H1 (cell line): ENCODE data around the gene SPR. TPM values are rescaled to one million over a fixed set of nuclear protein-coding genes. Genes with fewer than 3 reads are reported as not detected.

Experiments
- CTCF ChIA-PET: fragments of 300-600 bp; sonication (Branson Sonifier 250); formaldehyde crosslinking; loops from one replicate; lab custom pipeline; 2021; ENCODE audit not compliant: partially characterized antibody; lab: Charles Lee
- POLR2A ChIA-PET: fragments of 300-600 bp; sonication (Branson Sonifier 250); formaldehyde crosslinking; loops from one replicate; lab custom pipeline; 2021; ENCODE audit warnings: inconsistent platforms; ENCODE audit not compliant: partially characterized antibody; lab: Charles Lee
- DNase-seq, 2 experiments: peaks; one replicate each; pipeline versions ENCODE4 v3.0.0 to v3.0.0-alpha.2; 2010 to 2022; ENCODE audit warnings: low spot score in 2 of 2, low read depth in 1 of 2, mixed read lengths in 1 of 2
- FAIRE-seq: peaks from 2 replicates; lab custom pipeline; 2011; peaks lifted over from hg19 to GRCh38; lab: Jason Lieb, UNC
- H2AFZ ChIP-seq: 2 replicates; pipeline ENCODE4 v1.8.1; 2012; ENCODE audit warnings: low read length, inconsistent platforms
- H2AK5ac ChIP-seq: 2 replicates; pipeline ENCODE4 v1.6.1; 2013; ENCODE audit warnings: low read depth, low read length
- H2BK120ac ChIP-seq: replicated peaks from 2 replicates; pipeline ENCODE3; 2013; ENCODE audit warnings: low read depth, low read length, inconsistent platforms
- H2BK12ac ChIP-seq: 2 replicates; pipeline ENCODE4 v1.6.1; 2013; ENCODE audit warnings: low read depth, low read length
- H2BK15ac ChIP-seq: 2 replicates; pipeline ENCODE4 v1.6.1; 2013; ENCODE audit warnings: low read length
- H2BK20ac ChIP-seq: 2 replicates; pipeline ENCODE4 v1.6.1; 2013; ENCODE audit warnings: low read length
- H2BK5ac ChIP-seq: 2 replicates; pipeline ENCODE4 v1.6.1; 2013; ENCODE audit warnings: low read depth, low read length
- H3K14ac ChIP-seq: 2 replicates; pipeline ENCODE4 v1.6.1; 2013; ENCODE audit warnings: inconsistent platforms; ENCODE audit not compliant: insufficient read length
- H3K18ac ChIP-seq: 2 replicates; pipeline ENCODE4 v1.6.1; 2013; ENCODE audit warnings: low read length; ENCODE audit errors: extremely low read depth
- H3K23ac ChIP-seq: 2 replicates; pipeline ENCODE4 v1.6.1; 2013; ENCODE audit warnings: inconsistent platforms; ENCODE audit not compliant: insufficient read length
- H3K23me2 ChIP-seq: 2 replicates; pipeline ENCODE4 v1.6.1; 2013; ENCODE audit warnings: low read depth, low read length
- H3K27ac ChIP-seq: 2 replicates; pipeline ENCODE4 v1.6.1; 2011; ENCODE audit warnings: low read depth, low read length, inconsistent platforms
- H3K27me3 ChIP-seq, 4 experiments: replicated peaks in 1 of 4; 1 replicate in 1 of 4; 2 replicates in 3 of 4; pipeline versions ENCODE4 v1.6.1 to v1.8.1; 2011 to 2013; ENCODE audit warnings: low read length in 3 of 4, mild to moderate bottlenecking in 3 of 4, inconsistent platforms in 2 of 4, mixed read lengths in 2 of 4, moderate library complexity in 1 of 4; ENCODE audit not compliant: control insufficient read depth in 3 of 4, insufficient read depth in 3 of 4; ENCODE audit errors: extremely low read depth in 1 of 4
- H3K36me3 ChIP-seq, 4 experiments: 2 replicates each; pipeline versions ENCODE4 v1.6.1 to v1.8.1; 2011 to 2013; ENCODE audit warnings: mild to moderate bottlenecking in 4 of 4, low read length in 3 of 4, moderate library complexity in 2 of 4, control low read depth in 1 of 4, inconsistent platforms in 1 of 4; ENCODE audit not compliant: insufficient read depth in 4 of 4, control insufficient read depth in 2 of 4
- H3K4ac ChIP-seq: replicated peaks from 2 replicates; pipeline ENCODE3; 2013; ENCODE audit warnings: low read length, low read depth, mixed read lengths, inconsistent platforms; ENCODE audit not compliant: insufficient read length
- H3K4me1 ChIP-seq, 4 experiments: replicated peaks in 1 of 4; 1 replicate in 1 of 4; 2 replicates in 3 of 4; pipeline versions ENCODE4 v1.6.1 to v1.8.1; 2011 to 2013; ENCODE audit warnings: low read length in 3 of 4, inconsistent platforms in 2 of 4, mixed read lengths in 1 of 4; ENCODE audit not compliant: insufficient read depth in 4 of 4, control insufficient read depth in 3 of 4
- H3K4me2 ChIP-seq, 2 experiments: 2 replicates each; pipeline versions ENCODE4 v1.6.1 to v1.8.1; 2011 to 2013; ENCODE audit warnings: low read depth in 2 of 2, low read length in 2 of 2, control low read depth in 1 of 2, inconsistent platforms in 1 of 2, mild to moderate bottlenecking in 1 of 2; ENCODE audit not compliant: insufficient read depth in 1 of 2
- H3K4me3 ChIP-seq, 4 experiments: fragments of 200-600, 300-600 bp in 1 of 4; sonication (generic), shearing (Covaris generic), sonication (Bioruptor Twin) in 1 of 4; 2 replicates each; pipeline versions ENCODE4 v1.5.1 to v1.8.1; 2011 to 2016; ENCODE audit warnings: low read length in 4 of 4, low read depth in 3 of 4, control low read depth in 2 of 4, inconsistent platforms in 2 of 4, mild to moderate bottlenecking in 2 of 4, mixed read lengths in 1 of 4, moderate library complexity in 1 of 4; ENCODE audit not compliant: insufficient read depth in 2 of 4; ENCODE audit errors: extremely low read depth in 1 of 4
- H3K56ac ChIP-seq: replicated peaks from 2 replicates; pipeline ENCODE3; 2013; ENCODE audit warnings: low read depth, mild to moderate bottlenecking, mixed read lengths, low read length, inconsistent platforms; ENCODE audit not compliant: insufficient read length
- H3K79me1 ChIP-seq: 2 replicates; pipeline ENCODE4 v1.6.1; 2013; ENCODE audit warnings: low read depth, low read length, control low read depth
- H3K79me2 ChIP-seq, 2 experiments: 2 replicates each; pipeline versions ENCODE4 v1.6.1 to v1.8.1; 2012 to 2013; ENCODE audit warnings: low read length in 2 of 2, mild to moderate bottlenecking in 2 of 2, inconsistent platforms in 1 of 2; ENCODE audit not compliant: insufficient read depth in 2 of 2, control insufficient read depth in 1 of 2
- H3K9ac ChIP-seq, 4 experiments: replicated peaks in 1 of 4; 1 replicate in 1 of 4; 2 replicates in 3 of 4; pipeline versions ENCODE4 v1.6.1 to v1.8.1; 2011 to 2013; ENCODE audit warnings: low read depth in 3 of 4, low read length in 3 of 4, control low read depth in 2 of 4, mild to moderate bottlenecking in 2 of 4, moderate library complexity in 2 of 4, inconsistent platforms in 1 of 4; ENCODE audit errors: extremely low read depth in 1 of 4
- H3K9me3 ChIP-seq, 2 experiments: 2 replicates each; pipeline versions ENCODE4 v1.6.1 to v1.8.1; 2012 to 2013; ENCODE audit warnings: mild to moderate bottlenecking in 2 of 2, moderate library complexity in 2 of 2, control low read depth in 1 of 2, inconsistent platforms in 1 of 2, low read depth in 1 of 2, low read length in 1 of 2, mixed read lengths in 1 of 2; ENCODE audit not compliant: insufficient read depth in 2 of 2
- H4K20me1 ChIP-seq, 2 experiments: replicated peaks in 1 of 2; 2 replicates each; pipeline versions ENCODE3 to v1.8.1; 2011 to 2013; ENCODE audit warnings: inconsistent platforms in 2 of 2, low read length in 2 of 2, mild to moderate bottlenecking in 1 of 2; ENCODE audit not compliant: insufficient read depth in 2 of 2, control insufficient read depth in 1 of 2
- H4K5ac ChIP-seq: 2 replicates; pipeline ENCODE4 v1.6.1; 2013; ENCODE audit warnings: low read length, low read depth, mixed read lengths, inconsistent platforms; ENCODE audit not compliant: insufficient read length
- H4K8ac ChIP-seq: 2 replicates; pipeline ENCODE4 v1.8.0; 2013; ENCODE audit warnings: mild to moderate bottlenecking, moderate library complexity, low read length, inconsistent platforms; ENCODE audit not compliant: insufficient read depth; ENCODE audit errors: extremely low read depth
- H4K91ac ChIP-seq: replicated peaks from 2 replicates; pipeline ENCODE3; 2013; ENCODE audit warnings: low read length, mixed read lengths, inconsistent platforms; ENCODE audit not compliant: insufficient read length
- BRCA1 ChIP-seq: IDR thresholded peaks from 2 replicates; pipeline ENCODE4 v1.6.1; 2012; ENCODE audit warnings: low read depth, low read length, improper control_type of control experiment
- CTBP2 ChIP-seq: IDR thresholded peaks from 2 replicates; pipeline ENCODE4 v1.7.0; 2011; ENCODE audit warnings: borderline replicate concordance, mild to moderate bottlenecking, moderate library complexity, mixed read lengths, low read length; ENCODE audit not compliant: insufficient read depth, insufficient read length
- RXRA ChIP-seq: IDR thresholded peaks from 2 replicates; pipeline ENCODE4 v1.6.1; 2011; ENCODE audit warnings: low read depth, mild to moderate bottlenecking, low read length, moderate library complexity; ENCODE audit not compliant: insufficient read depth
- SAP30 ChIP-seq: fragments of 300-600 bp; sonication (generic); IDR thresholded peaks from 2 replicates; pipeline ENCODE4 v1.7.1; 2012; ENCODE audit warnings: low read length, moderate library complexity, mild to moderate bottlenecking, inconsistent platforms; ENCODE audit not compliant: insufficient read depth, insufficient replicate concordance
- SIN3A ChIP-seq, 2 experiments: IDR thresholded peaks in 1 of 2; conservative IDR thresholded peaks in 1 of 2; 2 replicates each; pipeline ENCODE4 v1.6.1; 2011 to 2012; ENCODE audit warnings: low read length in 2 of 2, improper control_type of control experiment in 1 of 2, low read depth in 1 of 2, mild to moderate bottlenecking in 1 of 2
- SIRT6 ChIP-seq: IDR thresholded peaks from one replicate; pipeline ENCODE4 v1.7.1; 2012; ENCODE audit warnings: low read length, inconsistent platforms
- WGBS, 2 experiments: shearing (Covaris generic) in 1 of 2; methylation state at CpG; one replicate each; pipeline versions ENCODE4 v1.1.6 to v1.1.7; 2013 to 2015; ENCODE audit warnings: low lambda C conversion rate in 2 of 2, mixed read lengths in 2 of 2, inconsistent platforms in 1 of 2, low coverage in 1 of 2, missing lambda C conversion rate in 1 of 2; ENCODE audit not compliant: insufficient replicate concordance in 2 of 2, insufficient coverage in 1 of 2, insufficient read length in 1 of 2; ENCODE audit errors: extremely low coverage in 1 of 2, missing lambda C conversion rate in 1 of 2; 5-methylcytosine and 5-hydroxymethylcytosine counted together
- polyA plus RNA-seq, 7 experiments: library from polyadenylated mRNA; depleted of rRNA in 3 of 7; stranded (reverse) in 5 of 7; unstranded in 2 of 7; fragments of >200 nt in 5 of 7; fragments of 200-250 nt in 2 of 7; gene quantifications; 1 replicate in 5 of 7; 2 replicates in 1 of 7; 4 replicates in 1 of 7; pipeline versions ENCODE4 v1.2.1 to v1.2.3, GENCODE V29; 2011 to 2013; ENCODE audit warnings: missing spikeins in 2 of 7, mixed read lengths in 2 of 7
- total RNA-seq: library from RNA; stranded (reverse); fragmentation: NEBNext Ultra II Directional; extraction: Animal tissue kit (Norgen Biotek cat#: 25700); gene quantifications from 2 replicates; pipeline ENCODE4 v1.2.1, GENCODE V29; 2021
- TF ChIP-seq, protein P1 (sequence below): IDR thresholded peaks from 2 replicates; pipeline ENCODE4 v1.6.1; 2011; ENCODE audit warnings: low read length, improper control_type of control experiment
- TF ChIP-seq, protein P2 (sequence below): IDR thresholded peaks from 2 replicates; pipeline ENCODE4 v1.6.1; 2012; ENCODE audit warnings: low read length, inconsistent platforms

Gene SPR
- total and polyA plus RNA-seq, 2 of the 8 experiments (the other 6 are each of a cell fraction or from before 2014, with no cell fraction given) = 4.5 to 11.5 TPM

DNA sequence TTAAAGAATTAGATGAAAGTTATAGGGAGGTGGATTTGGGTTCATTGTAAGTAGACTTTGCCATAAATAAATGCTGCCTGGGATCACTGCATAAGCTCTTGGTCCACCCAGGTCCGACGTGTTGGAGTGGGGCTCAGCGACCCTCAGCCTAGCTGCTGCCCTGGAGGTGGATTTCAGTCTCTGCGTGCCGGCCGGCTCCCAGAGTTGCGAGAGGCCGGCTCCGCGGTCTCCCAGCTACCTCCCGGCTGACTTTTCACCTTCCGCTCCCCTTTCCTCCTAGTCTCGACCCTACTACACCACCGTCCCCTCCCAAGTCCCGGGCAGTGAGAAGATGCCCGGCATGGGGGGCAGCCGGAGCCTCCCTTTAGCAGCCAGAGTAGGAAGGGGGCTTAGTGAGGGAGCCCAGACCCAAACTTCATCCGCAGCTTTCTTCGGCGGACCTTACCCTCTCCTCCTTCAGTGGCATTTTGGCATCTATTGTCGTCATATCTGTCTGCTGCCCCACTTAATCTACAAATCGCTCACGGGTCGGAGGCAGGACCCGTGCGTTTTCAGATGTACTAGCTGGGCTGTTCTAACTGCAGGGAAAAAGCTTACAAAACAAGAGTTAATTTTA lies 38.2 kb downstream of the SPR start:
- Histone ChIP-seq H3K4me1 (peaks cover 6 to 30% (median 14%) of the 10 kb centered on the region in 4 experiments), H3K4me3 (peak overlapping the region in 2 of 4 experiments; percentile 7 to 54; a peak in 4 of 8 replicates), H2AK5ac (no peak overlapping the region), H3K4me2 (peak overlapping the region; percentile 67 to 72), H3K27me3 (peaks cover 81 to 100% (median 93%) of the 10 kb centered on the region in 4 experiments), H3K36me3 (peaks cover 0 to 2% (median 0%) of the 10 kb centered on the region in 4 experiments; a peak in 1 of 8 replicates), H3K18ac (0 out of 2 replicates have a peak overlapping the region, but pooled peaks have one; percentile 49), H3K14ac (no peak overlapping the region), H3K27ac (no peak overlapping the region), H3K9me3 (peaks cover 0 to 4% of the 10 kb centered on the region in 2 experiments; a peak in 1 of 4 replicates), H4K91ac (no peak overlapping the region), H2BK20ac (peak overlapping the region; percentile 66; the same call in 1 of the 2 replicates), H2BK5ac (no peak overlapping the region), H2BK12ac (peak overlapping the region; percentile 29; the same call in 1 of the 2 replicates), H4K5ac (no peak overlapping the region), H3K23me2 (peaks cover 7% of the 10 kb centered on the region; the same call in 1 of the 2 replicates), H2AFZ (no peak overlapping the region), H2BK15ac (no peak overlapping the region), H3K4ac (no peak overlapping the region), H2BK120ac (no peak overlapping the region), H3K23ac (no peak overlapping the region), H3K56ac (no peak overlapping the region), H3K79me1 (no peaks in the 10 kb centered on the region), H3K9ac (no peak overlapping the region), H4K20me1 (peaks cover 10 to 23% of the 10 kb centered on the region in 2 experiments), H4K8ac (no peak overlapping the region), H3K79me2 (no peaks in the 10 kb centered on the region)
- POLR2A ChIA-PET = interaction anchor here (1.1 to 3.2 kb wide), 10 partner anchors 8 to 38 kb away, joined by 3 to 18 read pairs (median 4); partner anchors contain the start of gene SPR
- DNase-seq (peak in 1 of 2 experiments; percentile 64), FAIRE-seq (no peak)
- 3% methylated on average over 26 of the region's 26 CpGs; no CpG with 5 or more reads in 1 of the 2 experiments for WGBS, 2 experiments
- CTCF ChIA-PET = interaction anchor here (1.0 to 24.3 kb wide), 14 partner anchors 8 to 252 kb away, joined by 3 to 497 read pairs (median 9); partner anchors contain the start of genes EMX1 and SPR
- TF ChIP-seq SIN3A (conservative IDR thresholded peaks at IDR 0.05 in 1 of 2, IDR thresholded peaks at IDR 0.05 in 1 of 2; ENCODE audit: low read depth in 1 of 2, low read length in 2 of 2) (no peak), SAP30 (no peak), CTBP2 (peak; percentile 34), RXRA (no peak), SIRT6 (no peak), BRCA1 (no peak)
- TF ChIP-seq, protein P1, sequence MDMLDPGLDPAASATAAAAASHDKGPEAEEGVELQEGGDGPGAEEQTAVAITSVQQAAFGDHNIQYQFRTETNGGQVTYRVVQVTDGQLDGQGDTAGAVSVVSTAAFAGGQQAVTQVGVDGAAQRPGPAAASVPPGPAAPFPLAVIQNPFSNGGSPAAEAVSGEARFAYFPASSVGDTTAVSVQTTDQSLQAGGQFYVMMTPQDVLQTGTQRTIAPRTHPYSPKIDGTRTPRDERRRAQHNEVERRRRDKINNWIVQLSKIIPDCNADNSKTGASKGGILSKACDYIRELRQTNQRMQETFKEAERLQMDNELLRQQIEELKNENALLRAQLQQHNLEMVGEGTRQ = no peak
- TF ChIP-seq, protein P2, sequence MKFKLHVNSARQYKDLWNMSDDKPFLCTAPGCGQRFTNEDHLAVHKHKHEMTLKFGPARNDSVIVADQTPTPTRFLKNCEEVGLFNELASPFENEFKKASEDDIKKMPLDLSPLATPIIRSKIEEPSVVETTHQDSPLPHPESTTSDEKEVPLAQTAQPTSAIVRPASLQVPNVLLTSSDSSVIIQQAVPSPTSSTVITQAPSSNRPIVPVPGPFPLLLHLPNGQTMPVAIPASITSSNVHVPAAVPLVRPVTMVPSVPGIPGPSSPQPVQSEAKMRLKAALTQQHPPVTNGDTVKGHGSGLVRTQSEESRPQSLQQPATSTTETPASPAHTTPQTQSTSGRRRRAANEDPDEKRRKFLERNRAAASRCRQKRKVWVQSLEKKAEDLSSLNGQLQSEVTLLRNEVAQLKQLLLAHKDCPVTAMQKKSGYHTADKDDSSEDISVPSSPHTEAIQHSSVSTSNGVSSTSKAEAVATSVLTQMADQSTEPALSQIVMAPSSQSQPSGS = no peak
